Measurements from ENCODE around the gene JAKMIP3.

The JAKMIP3 gene

GRCh38 chr10:132065491-132066105, at the start of gene JAKMIP3:
TSS of gene JAKMIP3 (plus strand) at chr10:132065946. CDS start at chr10:132104809, 38,863 bp downstream.
- peak within 1 kb of the TSS; percentile 44 for H3K4me3 ChIP-seq (replicated peaks; ENCODE audit: low read depth, low read length)
- peak; percentile 47 for DNase-seq (ENCODE audit: extremely low read depth, low read depth)
- no peak for TF ChIP-seq CTCF (IDR thresholded peaks at IDR 0.05; ENCODE audit: low read depth, low read length, missing control alignments)

- no peak overlapping the region for H3K4me3 ChIP-seq (replicated peaks; ENCODE audit: low read depth, low read length)
- no peak for DNase-seq (ENCODE audit: extremely low read depth, low read depth)
- TF ChIP-seq CTCF (IDR thresholded peaks at IDR 0.05; ENCODE audit: low read depth, low read length, missing control alignments) = no peak
These were observed 49.2 kb upstream of the JAKMIP3 start for GRCh38 chr10:132016514-132016913.

GRCh38 chr10:132018446-132018845, 47.3 kb upstream of the JAKMIP3 start:
- no peak for TF ChIP-seq CTCF (IDR thresholded peaks at IDR 0.05; ENCODE audit: low read depth, low read length, missing control alignments)
- no peak for DNase-seq (ENCODE audit: extremely low read depth, low read depth)
- H3K4me3 ChIP-seq (replicated peaks; ENCODE audit: low read depth, low read length) = no peak overlapping the region

GRCh38 chr10:132019366-132019765, 46.4 kb upstream of the JAKMIP3 start:
- no peak overlapping the region for H3K4me3 ChIP-seq (replicated peaks; ENCODE audit: low read depth, low read length)
- TF ChIP-seq CTCF (IDR thresholded peaks at IDR 0.05; ENCODE audit: low read depth, low read length, missing control alignments) = no peak
- no peak for DNase-seq (ENCODE audit: extremely low read depth, low read depth)

GRCh38 chr10:132020456-132020855, 45.3 kb upstream of the JAKMIP3 start:
- TF ChIP-seq CTCF (IDR thresholded peaks at IDR 0.05; ENCODE audit: low read depth, low read length, missing control alignments) = no peak
- no peak for DNase-seq (ENCODE audit: extremely low read depth, low read depth)
- H3K4me3 ChIP-seq (replicated peaks; ENCODE audit: low read depth, low read length) = no peak overlapping the region

- no peak for TF ChIP-seq CTCF (IDR thresholded peaks at IDR 0.05; ENCODE audit: low read depth, low read length, missing control alignments)
- DNase-seq (ENCODE audit: extremely low read depth, low read depth) = no peak
- H3K4me3 ChIP-seq (replicated peaks; ENCODE audit: low read depth, low read length) = no peak overlapping the region
These were observed 44.7 kb upstream of the JAKMIP3 start for GRCh38 chr10:132021046-132021445.

Measured in HFF-Myc (cell line).